Endothelial cell of umbilical vein (primary cell): ENCODE results near the gene DUSP5. TPM values are rescaled to one million over a fixed set of nuclear protein-coding genes. Genes with fewer than 3 reads are reported as not detected.

Experiments used
- BruUV-seq: library from RNA; stranded (reverse); fragments of 400-500 nt; replicated peaks from 2 replicates; lab custom pipeline; 2021; lab: Mats Ljungman, UMichigan
- CTCF ChIA-PET: fragments of 300-600, 350-600 bp; sonication (Branson Sonifier 250); formaldehyde crosslinking; loops from one replicate; lab custom pipeline; 2021; ENCODE audit warnings: antibody characterized with exemption, inconsistent platforms; lab: Charles Lee
- POLR2A ChIA-PET: fragments of 300-600, 350-600 bp; sonication (Branson Sonifier 250); formaldehyde crosslinking; loops from one replicate; lab custom pipeline; 2021; ENCODE audit warnings: antibody characterized with exemption, inconsistent platforms; lab: Charles Lee
- DNase-seq: peaks from one replicate; pipeline ENCODE4 v3.0.0-alpha.2; 2011; ENCODE audit warnings: low read depth, low spot score
- FAIRE-seq: peaks from 2 replicates; lab custom pipeline; 2011; peaks lifted over from hg19 to GRCh38; lab: Jason Lieb, UNC
- H2AFZ ChIP-seq: 2 replicates; pipeline ENCODE4 v1.6.0; 2012; ENCODE audit warnings: low read depth, low read length, control low read depth, inconsistent platforms
- H3K27ac ChIP-seq: 2 replicates; pipeline ENCODE4 v1.5.1; 2011; ENCODE audit warnings: low read depth, mild to moderate bottlenecking, control low read depth, low read length, moderate library complexity; ENCODE audit not compliant: insufficient read depth
- H3K27me3 ChIP-seq, 2 experiments: 2 replicates each; pipeline versions ENCODE4 v1.6.0 to v1.6.1; 2011; ENCODE audit warnings: low read length in 2 of 2, mixed read lengths in 1 of 2; ENCODE audit not compliant: control insufficient read depth in 2 of 2, insufficient read depth in 2 of 2
- H3K36me3 ChIP-seq, 2 experiments: 2 replicates in 1 of 2; 3 replicates in 1 of 2; pipeline ENCODE4 v1.5.1; 2011; ENCODE audit warnings: low read length in 2 of 2, mild to moderate bottlenecking in 1 of 2, moderate library complexity in 1 of 2; ENCODE audit not compliant: control insufficient read depth in 2 of 2, insufficient read depth in 2 of 2; ENCODE audit errors: extremely low read depth in 1 of 2
- H3K4me1 ChIP-seq: 3 replicates; pipeline ENCODE4 v1.5.1; 2011; ENCODE audit warnings: mild to moderate bottlenecking, low read length; ENCODE audit not compliant: control insufficient read depth, insufficient read depth; ENCODE audit errors: extremely low read depth
- H3K4me2 ChIP-seq: 2 replicates; pipeline ENCODE4 v1.6.1; 2011; ENCODE audit warnings: low read length, control low read depth, mixed read lengths; ENCODE audit not compliant: insufficient read depth
- H3K4me3 ChIP-seq, 3 experiments: fragments of 200-600 bp in 1 of 3; sonication (generic), shearing (Covaris generic) in 1 of 3; replicated peaks in 1 of 3; 2 replicates each; pipeline ENCODE4 v1.5.1; 2011 to 2016; ENCODE audit warnings: control low read depth in 3 of 3, low read length in 3 of 3, mild to moderate bottlenecking in 2 of 3, inconsistent platforms in 1 of 3, low read depth in 1 of 3, moderate library complexity in 1 of 3; ENCODE audit not compliant: insufficient read depth in 1 of 3
- H3K79me2 ChIP-seq: 2 replicates; pipeline ENCODE4 v1.6.0; 2012; ENCODE audit warnings: low read length, inconsistent platforms; ENCODE audit not compliant: control insufficient read depth, insufficient read depth
- H3K9ac ChIP-seq: replicated peaks from 2 replicates; pipeline ENCODE3; 2011; ENCODE audit warnings: low read length, control low read depth; ENCODE audit not compliant: insufficient read depth; ENCODE audit errors: extremely low read depth
- H3K9me1 ChIP-seq: replicated peaks from 3 replicates; pipeline ENCODE4 v1.6.0; 2011; ENCODE audit warnings: mild to moderate bottlenecking, low read length; ENCODE audit not compliant: control insufficient read depth, insufficient read depth; ENCODE audit errors: extremely low read depth
- H3K9me3 ChIP-seq: replicated peaks from 2 replicates; pipeline ENCODE4 v1.5.1; 2012; ENCODE audit warnings: low read length, inconsistent platforms; ENCODE audit not compliant: control insufficient read depth, insufficient read depth
- H4K20me1 ChIP-seq: replicated peaks from 2 replicates; pipeline ENCODE3; 2011; ENCODE audit warnings: mild to moderate bottlenecking, low read length; ENCODE audit not compliant: control insufficient read depth, insufficient read depth; ENCODE audit errors: extremely low read depth
- EZH2 ChIP-seq: IDR thresholded peaks from 2 replicates; pipeline ENCODE4 v1.6.1; 2012; ENCODE audit warnings: borderline replicate concordance, low read depth, mild to moderate bottlenecking, moderate library complexity, low read length, inconsistent platforms; ENCODE audit not compliant: severe bottlenecking
- FOS ChIP-seq: IDR thresholded peaks from 2 replicates; pipeline ENCODE4 v1.6.1; 2011; ENCODE audit warnings: mild to moderate bottlenecking, low read length, moderate library complexity, borderline replicate concordance; ENCODE audit not compliant: insufficient read depth
- GATA2 ChIP-seq: IDR thresholded peaks from 2 replicates; pipeline ENCODE4 v1.7.0; 2011; ENCODE audit warnings: low read depth, mild to moderate bottlenecking, moderate library complexity, mixed read lengths, low read length; ENCODE audit not compliant: insufficient read length, insufficient read depth
- JUN ChIP-seq: IDR thresholded peaks from 2 replicates; pipeline ENCODE4 v1.6.1; 2011; ENCODE audit warnings: borderline replicate concordance, low read depth; ENCODE audit not compliant: insufficient read length, insufficient read depth
- MYC ChIP-seq: IDR thresholded peaks from one replicate; pipeline ENCODE4 v1.6.1; 2011; ENCODE audit warnings: mild to moderate bottlenecking, low read depth, low read length
- POLR2A ChIP-seq: IDR thresholded peaks from 2 replicates; pipeline ENCODE4 v1.6.1; 2012; ENCODE audit warnings: low read depth, mild to moderate bottlenecking, control low read depth, low read length
- POLR2AphosphoS5 ChIP-seq: IDR thresholded peaks from 2 replicates; pipeline ENCODE4 v1.6.1; 2012; ENCODE audit warnings: low read depth, mild to moderate bottlenecking, control low read depth, low read length, moderate library complexity; ENCODE audit not compliant: insufficient read depth
- dilution Hi-C: fragments of 300-500 bp; cut with MboI; formaldehyde crosslinking; loops from one replicate; pipeline ENCODE4 v1.15.0; 2019; ENCODE audit warnings: low sequenced_read_pairs; ENCODE audit not compliant: extremely low pct_ligation_motif_present
- intact Hi-C: fragments of 100-400 bp; cut with micrococcal nuclease; formaldehyde crosslinking; loops from one replicate; pipeline ENCODE4 v1.10.0; 2022
- polyA plus RNA-seq, 4 experiments: library from polyadenylated mRNA; depleted of rRNA in 3 of 4; stranded (reverse) in 3 of 4; unstranded in 1 of 4; fragments of >200 nt; gene quantifications; 2 replicates each; pipeline versions ENCODE4 v1.2.1 to v1.2.3, GENCODE V29; 2011 to 2012; ENCODE audit warnings: missing spikeins in 1 of 4
- total RNA-seq: library from RNA; stranded (reverse); gene quantifications from 2 replicates; pipeline ENCODE4 v1.2.3, GENCODE V29; 2021
- TF ChIP-seq, protein P1 (sequence below), 2 donors: IDR thresholded peaks; 1 replicate in 1 of 2; 2 replicates in 1 of 2; pipeline ENCODE4 v1.5.1; 2011; ENCODE audit warnings: low read length in 2 of 2, mild to moderate bottlenecking in 2 of 2, moderate library complexity in 2 of 2, control low read depth in 1 of 2, inconsistent platforms in 1 of 2, low read depth in 1 of 2; ENCODE audit not compliant: insufficient read depth in 1 of 2; ENCODE audit errors: extremely low read depth in 1 of 2
- TF ChIP-seq, protein P2 (sequence below): IDR thresholded peaks from 2 replicates; pipeline ENCODE4 v1.6.1; 2011; ENCODE audit not compliant: insufficient read depth, insufficient read length

The DUSP5 gene
- total and polyA plus RNA-seq, 2 donors (not counting 3 experiments of a cell fraction or from before 2014, with no cell fraction given), result 12.2 to 25.2 TPM

DNA sequence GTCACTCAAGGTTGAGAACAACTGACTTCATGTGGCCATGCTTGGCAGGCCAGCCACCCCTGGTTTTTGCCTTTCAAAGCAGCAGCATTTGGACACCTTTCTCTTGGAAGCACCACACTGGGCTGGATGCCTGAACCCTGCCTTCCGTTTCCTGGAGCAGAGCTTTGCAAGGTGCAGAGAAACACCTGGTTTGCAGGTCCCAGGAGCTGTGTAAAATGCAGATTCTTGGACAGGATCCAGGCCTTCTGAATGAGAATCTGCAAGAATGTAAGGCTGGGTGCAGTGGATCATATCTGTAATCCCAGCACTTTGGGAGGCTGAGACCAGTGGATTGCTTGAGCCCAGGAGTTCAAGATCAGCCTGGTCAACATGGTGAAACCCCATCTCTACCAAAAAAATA is 18.0 kb upstream of the DUSP5 start:
- no peaks in the 10 kb centered on the region for H3K9me3 ChIP-seq
- no TSS peak for BruUV-seq
- dilution Hi-C loops, result no loop called here
- H2AFZ ChIP-seq, result no peak overlapping the region
- H3K27me3 ChIP-seq, result no peaks in the 10 kb centered on the region
- no peaks in the 10 kb centered on the region for H3K79me2 ChIP-seq
- no peak for TF ChIP-seq JUN
- no peak for TF ChIP-seq EZH2
- TF ChIP-seq, protein P1, sequence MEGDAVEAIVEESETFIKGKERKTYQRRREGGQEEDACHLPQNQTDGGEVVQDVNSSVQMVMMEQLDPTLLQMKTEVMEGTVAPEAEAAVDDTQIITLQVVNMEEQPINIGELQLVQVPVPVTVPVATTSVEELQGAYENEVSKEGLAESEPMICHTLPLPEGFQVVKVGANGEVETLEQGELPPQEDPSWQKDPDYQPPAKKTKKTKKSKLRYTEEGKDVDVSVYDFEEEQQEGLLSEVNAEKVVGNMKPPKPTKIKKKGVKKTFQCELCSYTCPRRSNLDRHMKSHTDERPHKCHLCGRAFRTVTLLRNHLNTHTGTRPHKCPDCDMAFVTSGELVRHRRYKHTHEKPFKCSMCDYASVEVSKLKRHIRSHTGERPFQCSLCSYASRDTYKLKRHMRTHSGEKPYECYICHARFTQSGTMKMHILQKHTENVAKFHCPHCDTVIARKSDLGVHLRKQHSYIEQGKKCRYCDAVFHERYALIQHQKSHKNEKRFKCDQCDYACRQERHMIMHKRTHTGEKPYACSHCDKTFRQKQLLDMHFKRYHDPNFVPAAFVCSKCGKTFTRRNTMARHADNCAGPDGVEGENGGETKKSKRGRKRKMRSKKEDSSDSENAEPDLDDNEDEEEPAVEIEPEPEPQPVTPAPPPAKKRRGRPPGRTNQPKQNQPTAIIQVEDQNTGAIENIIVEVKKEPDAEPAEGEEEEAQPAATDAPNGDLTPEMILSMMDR (IDR thresholded peaks at IDR 0.05; ENCODE audit: extremely low read depth in 1 of 2, insufficient read depth in 1 of 2, low read depth in 1 of 2, low read length in 2 of 2), result no peak
- no peak for TF ChIP-seq GATA2
- TF ChIP-seq POLR2A, result no peak
- TF ChIP-seq, protein P2, sequence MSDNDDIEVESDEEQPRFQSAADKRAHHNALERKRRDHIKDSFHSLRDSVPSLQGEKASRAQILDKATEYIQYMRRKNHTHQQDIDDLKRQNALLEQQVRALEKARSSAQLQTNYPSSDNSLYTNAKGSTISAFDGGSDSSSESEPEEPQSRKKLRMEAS, result no peak
- TF ChIP-seq MYC, result no peak
- no peak for TF ChIP-seq POLR2AphosphoS5
- TF ChIP-seq FOS, result no peak
- no peaks in the 10 kb centered on the region for H3K9me1 ChIP-seq
- POLR2A ChIA-PET, result no interaction called here
- CTCF ChIA-PET, result interaction anchor here (1.1 to 2.5 kb wide), 2 partner anchors 23 to 125 kb away, joined by 6 to 7 read pairs; no protein-coding TSS in a partner anchor
- H3K4me3 ChIP-seq, result no peak overlapping the region
- H3K27ac ChIP-seq, result no peak overlapping the region
- FAIRE-seq (no peak), DNase-seq (no peak)
- H3K4me1 ChIP-seq, result peaks cover 6% of the 10 kb centered on the region
- no peaks in the 10 kb centered on the region for H4K20me1 ChIP-seq
- H3K9ac ChIP-seq, result no peak overlapping the region
- H3K4me2 ChIP-seq, result no peak overlapping the region
- H3K36me3 ChIP-seq, result no peaks in the 10 kb centered on the region
- intact Hi-C loops, result no loop called here
